Neutrophil (primary cell): Measurements from ENCODE around the gene DIS3.
"Not testable (repeated sequence)": the region's sequence is repeated elsewhere in the genome, so short reads cannot be mapped to it uniquely, and the experiment has no call there.

Experiments used
- H3K27ac ChIP-seq: fragments of 200-600 bp; sonication (generic); 2 replicates; pipeline ENCODE4 v1.5.1; 2016; ENCODE audit warnings: mild to moderate bottlenecking, moderate library complexity
- H3K27me3 ChIP-seq: fragments of 200-600 bp; sonication (generic); 2 replicates; pipeline ENCODE4 v1.6.0; 2016; ENCODE audit warnings: mild to moderate bottlenecking
- H3K36me3 ChIP-seq: fragments of 200-600 bp; sonication (generic); 2 replicates; pipeline ENCODE4 v1.5.1; 2017
- H3K4me1 ChIP-seq, 2 experiments: fragments of 200-600 bp in 1 of 2; sonication (generic) in 1 of 2; 1 replicate in 1 of 2; 2 replicates in 1 of 2; pipeline versions ENCODE4 v1.5.1 to v1.6.1; 2013 to 2016; ENCODE audit warnings: low read depth in 1 of 2, low read length in 1 of 2, mild to moderate bottlenecking in 1 of 2, moderate library complexity in 1 of 2; ENCODE audit not compliant: control insufficient read depth in 1 of 2, insufficient read depth in 1 of 2
- H3K4me3 ChIP-seq, 2 experiments: fragments of 200-600 bp in 1 of 2; sonication (generic) in 1 of 2; 1 replicate in 1 of 2; 2 replicates in 1 of 2; pipeline ENCODE4 v1.5.1; 2013 to 2016; ENCODE audit warnings: low read depth in 1 of 2, low read length in 1 of 2, mild to moderate bottlenecking in 1 of 2, moderate library complexity in 1 of 2
- H3K9me3 ChIP-seq: fragments of 200-600 bp; sonication (generic); 2 replicates; pipeline ENCODE4 v1.5.1; 2016
- TF ChIP-seq, protein P1 (sequence below): fragments of 200-600 bp; sonication (generic); IDR thresholded peaks from 2 replicates; pipeline ENCODE4 v1.5.1; 2016; ENCODE audit warnings: antibody characterized with exemption

The DIS3 gene

GRCh38 chr13:72737033-72737432 lies 44.7 kb downstream of the DIS3 start:
- TF ChIP-seq, protein P1, sequence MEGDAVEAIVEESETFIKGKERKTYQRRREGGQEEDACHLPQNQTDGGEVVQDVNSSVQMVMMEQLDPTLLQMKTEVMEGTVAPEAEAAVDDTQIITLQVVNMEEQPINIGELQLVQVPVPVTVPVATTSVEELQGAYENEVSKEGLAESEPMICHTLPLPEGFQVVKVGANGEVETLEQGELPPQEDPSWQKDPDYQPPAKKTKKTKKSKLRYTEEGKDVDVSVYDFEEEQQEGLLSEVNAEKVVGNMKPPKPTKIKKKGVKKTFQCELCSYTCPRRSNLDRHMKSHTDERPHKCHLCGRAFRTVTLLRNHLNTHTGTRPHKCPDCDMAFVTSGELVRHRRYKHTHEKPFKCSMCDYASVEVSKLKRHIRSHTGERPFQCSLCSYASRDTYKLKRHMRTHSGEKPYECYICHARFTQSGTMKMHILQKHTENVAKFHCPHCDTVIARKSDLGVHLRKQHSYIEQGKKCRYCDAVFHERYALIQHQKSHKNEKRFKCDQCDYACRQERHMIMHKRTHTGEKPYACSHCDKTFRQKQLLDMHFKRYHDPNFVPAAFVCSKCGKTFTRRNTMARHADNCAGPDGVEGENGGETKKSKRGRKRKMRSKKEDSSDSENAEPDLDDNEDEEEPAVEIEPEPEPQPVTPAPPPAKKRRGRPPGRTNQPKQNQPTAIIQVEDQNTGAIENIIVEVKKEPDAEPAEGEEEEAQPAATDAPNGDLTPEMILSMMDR: no peak
- Histone ChIP-seq H3K4me3 (no peak overlapping the region), H3K36me3 (peaks cover 41% of the 10 kb centered on the region), H3K27me3 (no peaks in the 10 kb centered on the region), H3K27ac (no peak overlapping the region), H3K4me1 (no peaks in the 10 kb centered on the region), H3K9me3 (no peaks in the 10 kb centered on the region)

GRCh38 chr13:72728290-72728605 lies 53.5 kb downstream of the DIS3 start:
- Histone ChIP-seq H3K27ac (no peak overlapping the region), H3K4me3 (peak overlapping the region; percentile 92 to 93), H3K36me3 (peaks cover 6% of the 10 kb centered on the region), H3K4me1 (peaks cover 20 to 24% of the 10 kb centered on the region in 2 experiments), H3K9me3 (no peaks in the 10 kb centered on the region), H3K27me3 (no peaks in the 10 kb centered on the region)
- TF ChIP-seq, protein P1: no peak

- Histone ChIP-seq H3K27ac (peak within 1 kb of the TSS; percentile 71), H3K9me3 (no peaks in the 10 kb centered on the region), H3K27me3 (no peaks in the 10 kb centered on the region), H3K36me3 (no peaks in the 10 kb centered on the region), H3K4me3 (peak within 1 kb of the TSS; percentile 92 to 93), H3K4me1 (peaks cover 20 to 24% of the 10 kb centered on the region in 2 experiments)
- TF ChIP-seq, protein P1: no peak
Observed at GRCh38 chr13:72727417-72728289, 54.0 kb downstream of the DIS3 start, which contains the start of the genes BORA and MZT1. TSS of gene BORA (plus strand) at chr13:72727923. CDS start at chr13:72728941, 1,018 bp downstream. TSS of gene MZT1 (minus strand) at chr13:72727629. CDS start at chr13:72727602, 27 bp downstream.

GRCh38 chr13:72726726-72727416 lies 54.8 kb downstream of the DIS3 start:
- H3K36me3 ChIP-seq: no peaks in the 10 kb centered on the region
- H3K27me3 ChIP-seq: no peaks in the 10 kb centered on the region
- peaks cover 20 to 24% of the 10 kb centered on the region in 2 experiments for H3K4me1 ChIP-seq
- TF ChIP-seq, protein P1: no peak
- peak overlapping the region; percentile 71 for H3K27ac ChIP-seq
- peak overlapping the region; percentile 92 to 93 for H3K4me3 ChIP-seq
- no peaks in the 10 kb centered on the region for H3K9me3 ChIP-seq

GRCh38 chr13:72726185-72726584 lies 55.5 kb downstream of the DIS3 start:
- H3K9me3 ChIP-seq, H3K36me3 ChIP-seq, H3K27ac ChIP-seq, H3K27me3 ChIP-seq: not testable (repeated sequence)
- peaks cover 20 to 24% of the 10 kb centered on the region in 2 experiments for H3K4me1 ChIP-seq
- H3K4me3 ChIP-seq: peak overlapping the region in 1 of 2 experiments; percentile 93

GRCh38 chr13:72716776-72717175 lies 64.9 kb downstream of the DIS3 start:
- Histone ChIP-seq H3K36me3 (peaks cover 22% of the 10 kb centered on the region), H3K4me3 (no peak overlapping the region), H3K4me1 (no peaks in the 10 kb centered on the region), H3K27me3 (no peaks in the 10 kb centered on the region), H3K9me3 (no peaks in the 10 kb centered on the region), H3K27ac (no peak overlapping the region)
- TF ChIP-seq, protein P1: no peak
